Transverse colon (tissue), 4 donors: ENCODE data around the gene ARFGAP1.

Experiments used
- CTCF ChIP-seq, 5 experiments: fragments of 200-600 bp in 3 of 5; fragments of 450-650 bp in 2 of 5; sonication (generic) in 3 of 5; IDR thresholded peaks; 1 replicate in 2 of 5; 2 replicates in 3 of 5; pipeline ENCODE4 v1.5.1; 2016 to 2017; ENCODE audit warnings: antibody characterized with exemption in 5 of 5, inconsistent platforms in 3 of 5, mild to moderate bottlenecking in 2 of 5, moderate library complexity in 1 of 5
- EP300 ChIP-seq: sonication (generic); formaldehyde crosslinking; IDR thresholded peaks from one replicate; pipeline ENCODE4 v1.6.1; 2017; ENCODE audit warnings: antibody characterized with exemption, low read depth
- POLR2A ChIP-seq: fragments of 450-650 bp; IDR thresholded peaks from one replicate; pipeline ENCODE4 v1.6.1; 2016; ENCODE audit warnings: antibody characterized with exemption, mild to moderate bottlenecking, moderate library complexity
- POLR2AphosphoS5 ChIP-seq, 3 donors: sonication (generic); formaldehyde crosslinking; IDR thresholded peaks; one replicate each; pipeline ENCODE4 v1.6.1; 2016; ENCODE audit warnings: antibody characterized with exemption in 3 of 3

GRCh38 chr20:63239431-63239830, 33.2 kb upstream of the ARFGAP1 start:
- TF ChIP-seq CTCF (IDR thresholded peaks at IDR 0.05) (no peak), POLR2A (no peak), POLR2AphosphoS5 (IDR thresholded peaks at IDR 0.05) (no peak), EP300 (no peak)
